HG03175 (cell line): ENCODE data around the gene IFITM2.
"Not testable (repeated sequence)": the region's sequence is repeated elsewhere in the genome, so short reads cannot be mapped to it uniquely, and the experiment has no call there.

Source experiments
- ATAC-seq: cut with Tn5 transposase; IDR thresholded peaks from one replicate; pipeline ENCODE4 v1.9.1; 2021; ENCODE audit warnings: mild to moderate bottlenecking, moderate library complexity; ENCODE audit not compliant: unreplicated experiment

The IFITM2 gene

DNA sequence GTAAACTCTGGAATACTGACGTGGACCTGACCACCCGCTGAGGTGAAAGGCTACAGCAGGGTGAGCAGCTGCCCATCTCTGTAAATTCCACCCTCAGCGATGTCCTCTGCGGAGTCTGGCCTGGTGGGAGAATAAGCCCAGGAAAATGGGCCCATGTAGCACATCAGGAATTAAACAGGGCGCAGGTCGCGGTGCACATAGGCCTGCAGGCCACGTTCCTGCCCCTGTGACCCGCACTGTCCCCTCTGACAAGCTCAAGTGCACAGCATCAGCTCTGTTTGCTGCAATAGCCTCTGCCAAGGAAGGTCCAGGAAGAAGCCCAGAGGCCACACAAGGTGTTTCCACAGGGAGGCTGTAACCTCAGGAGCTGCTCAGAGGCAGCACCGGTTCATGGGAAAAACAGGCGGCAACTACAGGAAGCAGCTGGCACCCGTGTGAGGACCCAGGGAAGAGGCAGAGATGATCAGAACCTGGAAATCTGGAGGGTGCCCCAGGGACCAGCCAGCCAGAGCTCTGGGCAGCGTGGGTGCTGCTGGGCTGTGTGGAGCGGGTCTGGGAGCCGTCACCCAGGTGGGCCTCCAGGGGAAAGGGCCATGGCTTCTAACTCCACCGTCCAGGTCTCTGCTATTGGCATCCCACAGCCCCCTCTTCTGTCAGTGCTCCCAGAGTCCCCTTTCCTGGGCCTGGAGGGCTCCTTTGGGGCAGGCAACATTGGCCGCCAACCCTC lies 808 bp upstream of the IFITM2 start:
- ATAC-seq, result no peak

DNA sequence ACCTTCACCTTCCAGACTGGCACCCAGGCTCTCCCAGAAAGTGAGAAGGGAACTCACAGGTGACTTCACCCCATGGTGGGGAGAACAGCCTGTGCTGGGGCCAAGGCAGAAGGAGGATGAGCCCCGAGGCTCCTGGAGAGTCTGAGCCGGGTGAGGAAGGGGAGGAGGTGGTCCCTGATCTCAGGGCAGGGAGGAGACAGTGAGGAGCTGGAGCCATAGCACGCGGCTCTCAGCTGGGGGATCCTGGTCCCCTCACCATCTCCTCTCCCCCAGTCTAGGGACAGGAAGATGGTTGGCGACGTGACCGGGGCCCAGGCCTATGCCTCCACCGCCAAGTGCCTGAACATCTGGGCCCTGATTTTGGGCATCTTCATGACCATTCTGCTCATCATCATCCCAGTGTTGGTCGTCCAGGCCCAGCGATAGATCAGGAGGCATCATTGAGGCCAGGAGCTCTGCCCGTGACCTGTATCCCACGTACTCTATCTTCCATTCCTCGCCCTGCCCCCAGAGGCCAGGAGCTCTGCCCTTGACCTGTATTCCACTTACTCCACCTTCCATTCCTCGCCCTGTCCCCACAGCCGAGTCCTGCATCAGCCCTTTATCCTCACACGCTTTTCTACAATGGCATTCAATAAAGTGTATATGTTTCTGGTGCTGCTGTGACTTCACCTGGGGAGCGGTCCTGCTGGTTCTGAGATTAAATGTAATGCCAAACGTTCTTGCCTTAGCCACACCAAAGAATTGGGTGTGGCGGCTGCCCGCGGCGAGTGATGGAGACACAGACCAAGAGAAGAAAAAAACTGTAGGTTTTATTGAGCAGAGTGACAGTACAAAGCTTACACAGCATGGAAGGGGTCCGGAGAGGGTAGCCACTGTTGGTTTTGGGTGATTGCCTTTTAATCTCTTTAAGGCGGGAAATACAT lies 1.4 kb downstream of the IFITM2 start:
- ATAC-seq, result not testable (repeated sequence)

DNA sequence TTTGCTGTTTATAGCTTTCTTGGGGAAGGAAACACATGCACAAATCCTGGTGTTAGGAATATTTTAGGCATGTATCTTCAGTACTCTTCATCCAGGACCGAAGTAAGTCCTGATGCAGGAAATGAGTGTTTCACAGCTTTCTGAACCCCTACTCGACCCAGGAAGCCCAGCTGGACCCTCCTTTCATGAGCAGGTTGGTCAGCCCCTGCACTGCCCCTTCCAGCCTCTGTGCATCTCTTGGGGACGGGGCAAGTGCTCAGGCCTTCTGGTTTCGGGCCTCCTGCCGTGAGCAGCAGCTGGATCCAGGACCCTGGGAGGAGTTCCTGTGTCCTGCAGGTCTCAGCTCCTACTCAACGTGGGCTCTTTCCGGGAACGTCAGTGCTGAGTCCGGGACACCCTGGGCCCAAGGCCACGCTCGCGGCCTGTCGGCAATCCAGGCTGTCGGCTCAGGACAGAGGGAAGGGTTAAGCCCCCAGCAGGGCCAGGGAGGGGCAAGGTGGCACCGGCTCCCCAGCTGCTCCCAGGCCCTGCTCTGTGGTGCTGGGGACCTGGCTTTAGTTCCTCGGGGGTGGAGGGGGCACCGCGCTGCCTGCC lies 2.5 kb downstream of the IFITM2 start:
- not testable (repeated sequence) for ATAC-seq

GRCh38 chr11:311013-311748 lies 3.6 kb downstream of the IFITM2 start:
- peak; percentile 32 for ATAC-seq

GRCh38 chr11:312092-312816 lies 4.6 kb downstream of the IFITM2 start:
- ATAC-seq, result no peak

DNA sequence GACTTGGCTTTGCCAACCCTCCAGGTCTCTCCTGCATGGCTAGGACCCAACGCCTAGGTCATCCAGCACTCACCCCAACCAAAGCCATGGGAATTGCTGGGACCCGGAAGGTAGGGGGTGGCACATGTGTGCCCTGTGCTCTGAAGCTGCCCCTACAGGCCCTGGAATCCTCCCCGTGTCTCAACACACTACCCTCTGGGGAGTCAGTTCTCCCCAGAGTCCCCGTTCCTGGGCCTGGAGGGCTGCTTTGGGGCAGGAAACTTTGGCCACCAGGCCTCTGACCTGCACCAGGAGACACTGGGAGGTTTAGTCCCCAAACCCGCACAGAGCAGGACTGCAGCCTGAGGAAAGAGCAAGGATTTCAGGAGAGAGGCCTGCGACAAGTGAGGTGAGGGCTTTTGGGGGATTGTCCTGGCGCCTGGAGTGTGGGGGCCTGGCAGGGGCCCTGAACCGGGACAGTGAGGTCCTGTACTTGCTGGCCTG lies 5.7 kb downstream of the IFITM2 start:
- peak; percentile 0 for ATAC-seq

DNA sequence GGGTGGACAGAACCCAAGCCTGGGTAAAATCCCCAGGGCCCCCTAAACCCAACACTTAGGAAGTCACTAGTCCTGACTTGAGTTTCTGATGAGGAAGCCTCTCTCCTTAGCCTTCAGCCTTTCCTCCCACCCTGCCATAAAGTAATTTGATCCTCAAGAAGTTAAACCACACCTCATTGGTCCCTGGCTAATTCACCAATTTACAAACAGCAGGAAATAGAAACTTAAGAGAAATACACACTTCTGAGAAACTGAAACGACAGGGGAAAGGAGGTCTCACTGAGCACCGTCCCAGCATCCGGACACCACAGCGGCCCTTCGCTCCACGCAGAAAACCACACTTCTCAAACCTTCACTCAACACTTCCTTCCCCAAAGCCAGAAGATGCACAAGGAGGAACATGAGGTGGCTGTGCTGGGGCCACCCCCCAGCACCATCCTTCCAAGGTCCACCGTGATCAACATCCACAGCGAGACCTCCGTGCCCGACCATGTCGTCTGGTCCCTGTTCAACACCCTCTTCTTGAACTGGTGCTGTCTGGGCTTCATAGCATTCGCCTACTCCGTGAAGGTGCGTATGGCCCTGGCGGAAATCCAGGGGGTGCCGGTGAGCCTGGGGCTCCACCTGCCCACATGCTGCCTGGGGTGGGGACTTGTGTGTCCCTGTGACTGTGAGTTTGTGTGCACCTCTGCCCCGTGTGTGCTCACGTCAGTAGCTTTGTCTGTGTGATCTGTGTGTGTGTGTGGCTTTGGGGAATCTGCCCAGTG lies 6.4 kb downstream of the IFITM2 start, which contains the start of gene IFITM1:
TSS of gene IFITM1 (plus strand) at position 254 of the 767 bp plus-strand sequence. CDS start at position 385, 131 bp downstream.
- peak; percentile 39 for ATAC-seq

DNA sequence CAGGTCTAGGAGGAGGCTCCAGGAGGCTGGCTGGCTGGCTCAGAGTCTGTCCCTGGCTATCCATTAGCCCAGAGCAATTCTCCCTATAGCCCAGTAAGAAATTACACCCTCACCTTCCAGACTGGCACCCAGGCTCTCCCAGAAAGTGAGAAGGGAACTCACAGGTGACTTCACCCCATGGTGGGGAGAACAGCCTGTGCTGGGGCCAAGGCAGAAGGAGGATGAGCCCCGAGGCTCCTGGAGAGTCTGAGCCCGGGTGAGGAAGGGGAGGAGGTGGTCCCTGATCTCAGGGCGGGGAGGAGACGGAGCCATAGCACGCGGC lies 6.9 kb downstream of the IFITM2 start:
- not testable (repeated sequence) for ATAC-seq

GRCh38 chr11:315051-315481 lies 7.5 kb downstream of the IFITM2 start:
- ATAC-seq, result no peak

GRCh38 chr11:315516-315994 lies 7.9 kb downstream of the IFITM2 start:
- no peak for ATAC-seq

GRCh38 chr11:316031-316701 lies 8.6 kb downstream of the IFITM2 start:
- no peak for ATAC-seq

- no peak for ATAC-seq
These were observed 9.3 kb downstream of the IFITM2 start for GRCh38 chr11:316891-317301.

- ATAC-seq, result peak; percentile 4
These were observed 10.2 kb downstream of the IFITM2 start for GRCh38 chr11:317668-318404.

- ATAC-seq, result peak; percentile 48
These were observed 10.9 kb downstream of the IFITM2 start for GRCh38 chr11:318405-319120.

DNA sequence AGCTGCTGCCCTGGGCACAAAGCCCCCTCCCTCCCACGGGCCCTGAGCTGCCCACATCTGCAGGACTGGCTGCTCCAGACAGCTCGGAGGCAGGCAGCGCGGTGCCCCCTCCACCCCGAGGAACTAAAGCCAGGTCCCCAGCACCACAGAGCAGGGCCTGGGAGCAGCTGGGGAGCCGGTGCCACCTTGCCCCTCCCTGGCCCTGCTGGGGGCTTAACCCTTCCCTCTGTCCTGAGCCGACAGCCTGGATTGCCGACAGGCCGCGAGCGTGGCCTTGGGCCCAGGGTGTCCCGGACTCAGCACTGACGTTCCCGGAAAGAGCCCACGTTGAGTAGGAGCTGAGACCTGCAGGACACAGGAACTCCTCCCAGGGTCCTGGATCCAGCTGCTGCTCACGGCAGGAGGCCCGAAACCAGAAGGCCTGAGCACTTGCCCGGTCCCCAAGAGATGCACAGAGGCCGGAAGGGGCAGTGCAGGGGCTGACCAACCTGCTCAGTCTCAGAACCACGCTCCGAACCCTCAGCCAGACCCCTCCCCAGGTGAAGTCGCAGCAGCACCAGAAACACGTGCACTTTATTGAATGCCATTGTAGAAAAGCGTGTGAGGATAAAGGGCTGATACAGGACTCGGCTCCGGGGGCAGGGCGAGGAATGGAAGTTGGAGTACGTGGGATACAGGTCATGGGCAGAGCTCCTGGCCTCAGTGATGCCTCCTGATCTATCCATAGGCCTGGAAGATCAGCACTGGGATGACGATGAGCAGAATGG lies 11.7 kb downstream of the IFITM2 start:
- ATAC-seq, result peak; percentile 13

- ATAC-seq, result not testable (repeated sequence)
These were observed 12.3 kb downstream of the IFITM2 start for GRCh38 chr11:319888-320273.
